Fibroblast of mammary gland (primary cell): ENCODE measurements around the gene ACOT12.

Experiments used
- DNase-seq: peaks from one replicate; pipeline ENCODE4 v3.0.0-alpha.2; 2010; ENCODE audit warnings: low read depth
- H3K4me3 ChIP-seq: 2 replicates; pipeline ENCODE4 v1.5.1; 2011; ENCODE audit warnings: low read depth, mild to moderate bottlenecking, low read length, moderate library complexity; ENCODE audit not compliant: control insufficient read depth
- TF ChIP-seq, protein P1 (sequence below): conservative IDR thresholded peaks from 2 replicates; pipeline ENCODE4 v1.5.1; 2011; ENCODE audit warnings: low read depth, low read length, inconsistent platforms; ENCODE audit not compliant: control insufficient read depth, insufficient read depth

The ACOT12 gene

DNA sequence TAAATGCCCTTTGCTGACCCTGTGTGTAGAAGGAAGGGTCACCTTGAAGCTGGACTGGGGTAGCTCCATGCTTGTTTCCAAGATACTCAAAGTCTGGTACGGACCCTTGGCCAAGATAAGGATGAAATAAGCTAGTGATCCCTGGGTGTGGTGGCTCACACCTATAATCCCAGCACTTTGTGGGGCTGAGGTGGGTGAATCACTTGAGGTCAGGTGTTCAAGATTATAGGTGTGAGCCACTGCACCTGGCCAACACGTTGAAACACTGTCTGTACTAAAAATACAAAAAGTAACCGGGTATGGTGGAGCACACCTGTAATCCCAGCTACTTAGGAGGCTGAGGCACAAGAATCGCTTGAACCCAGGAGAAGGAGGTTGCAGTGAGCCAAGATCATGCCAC, 33.3 kb downstream of the ACOT12 start:
- TF ChIP-seq, protein P1, sequence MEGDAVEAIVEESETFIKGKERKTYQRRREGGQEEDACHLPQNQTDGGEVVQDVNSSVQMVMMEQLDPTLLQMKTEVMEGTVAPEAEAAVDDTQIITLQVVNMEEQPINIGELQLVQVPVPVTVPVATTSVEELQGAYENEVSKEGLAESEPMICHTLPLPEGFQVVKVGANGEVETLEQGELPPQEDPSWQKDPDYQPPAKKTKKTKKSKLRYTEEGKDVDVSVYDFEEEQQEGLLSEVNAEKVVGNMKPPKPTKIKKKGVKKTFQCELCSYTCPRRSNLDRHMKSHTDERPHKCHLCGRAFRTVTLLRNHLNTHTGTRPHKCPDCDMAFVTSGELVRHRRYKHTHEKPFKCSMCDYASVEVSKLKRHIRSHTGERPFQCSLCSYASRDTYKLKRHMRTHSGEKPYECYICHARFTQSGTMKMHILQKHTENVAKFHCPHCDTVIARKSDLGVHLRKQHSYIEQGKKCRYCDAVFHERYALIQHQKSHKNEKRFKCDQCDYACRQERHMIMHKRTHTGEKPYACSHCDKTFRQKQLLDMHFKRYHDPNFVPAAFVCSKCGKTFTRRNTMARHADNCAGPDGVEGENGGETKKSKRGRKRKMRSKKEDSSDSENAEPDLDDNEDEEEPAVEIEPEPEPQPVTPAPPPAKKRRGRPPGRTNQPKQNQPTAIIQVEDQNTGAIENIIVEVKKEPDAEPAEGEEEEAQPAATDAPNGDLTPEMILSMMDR: no peak
- H3K4me3 ChIP-seq: no peak overlapping the region
- no peak for DNase-seq

DNA sequence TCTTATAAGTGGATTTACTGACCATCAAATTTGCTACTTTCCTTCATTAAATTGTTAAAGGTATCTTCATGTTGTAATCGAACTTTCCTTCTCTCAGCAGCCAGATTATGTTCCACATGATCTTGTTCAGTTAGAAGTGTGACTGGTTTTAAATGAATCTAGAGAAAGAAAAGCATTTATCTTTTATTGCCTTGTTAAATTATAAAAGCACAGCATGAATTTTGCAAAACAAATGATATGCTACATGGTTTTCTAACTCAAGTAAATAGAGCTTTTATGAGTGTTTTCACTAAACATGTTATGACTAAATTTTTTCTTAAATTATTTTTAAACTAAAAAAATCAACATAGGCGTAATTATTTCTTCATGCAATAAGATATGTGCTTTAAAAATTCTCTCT, 34.1 kb downstream of the ACOT12 start:
- TF ChIP-seq, protein P1: no peak
- no peak overlapping the region for H3K4me3 ChIP-seq
- DNase-seq: no peak

DNA sequence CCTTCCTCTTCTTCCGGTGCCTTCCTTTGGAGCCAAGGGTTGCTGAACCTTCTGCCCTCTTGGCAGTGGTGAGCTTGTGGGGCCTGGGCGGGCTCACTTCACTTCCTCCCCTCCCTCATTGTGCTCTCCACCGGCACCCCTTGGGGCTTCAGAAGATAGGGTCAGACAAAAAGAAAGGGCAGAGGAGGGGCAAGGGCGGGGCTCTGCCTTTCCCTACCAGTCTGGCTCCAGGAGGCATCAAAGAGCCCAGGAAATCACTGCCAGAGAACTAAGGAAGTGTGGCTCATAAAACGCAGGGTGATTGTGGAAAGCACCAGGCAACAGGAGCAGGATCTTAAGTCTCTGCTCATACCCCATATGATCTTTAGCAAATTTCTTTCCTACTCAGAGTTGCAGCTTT, 34.8 kb downstream of the ACOT12 start:
- no peak overlapping the region for H3K4me3 ChIP-seq
- DNase-seq: no peak
- TF ChIP-seq, protein P1: no peak

DNA sequence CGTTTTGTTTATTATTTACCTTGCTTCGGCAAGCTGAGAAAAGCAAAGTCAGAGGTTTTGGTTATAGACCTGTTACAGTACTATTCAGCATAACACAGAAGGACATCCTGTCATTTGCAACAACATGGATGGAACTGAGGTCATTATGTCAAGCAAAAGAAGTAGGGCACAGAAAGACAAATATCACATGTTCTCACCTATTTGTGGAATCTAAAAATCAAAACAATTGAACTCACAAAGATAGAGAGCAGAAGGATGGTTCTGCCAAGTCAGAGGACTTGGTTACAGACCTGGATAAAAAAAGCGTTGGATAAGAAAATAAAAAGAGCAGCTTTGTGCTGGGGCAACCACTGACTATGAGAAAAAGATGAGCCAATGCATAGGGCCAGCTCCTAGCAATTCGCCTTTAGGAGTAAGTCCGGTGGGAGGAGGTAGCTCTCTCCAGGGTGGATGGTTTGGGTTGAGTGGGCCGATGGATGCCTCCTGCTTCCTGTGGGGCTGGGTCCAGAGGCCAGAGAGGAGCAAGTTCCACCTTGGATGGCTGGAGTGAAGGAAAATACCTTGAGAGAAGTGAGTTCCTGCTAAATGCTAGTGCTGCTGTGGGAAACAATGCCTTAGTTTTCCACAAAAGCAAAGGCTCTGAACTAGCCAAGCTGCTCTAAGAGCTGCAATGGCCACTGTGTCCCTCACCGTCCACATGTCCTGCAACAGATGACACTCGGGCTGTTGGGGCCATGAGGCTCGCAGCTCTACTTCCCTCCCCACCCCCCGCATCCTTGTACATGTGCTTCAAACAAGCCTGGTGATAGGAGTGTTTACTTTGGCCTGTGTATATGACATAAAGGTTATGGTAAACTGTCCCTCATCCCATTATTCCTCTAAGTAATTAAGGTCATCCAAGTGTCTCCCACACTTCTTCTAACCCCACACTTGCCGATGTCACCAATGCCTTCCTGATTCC, 38.4 kb downstream of the ACOT12 start:
- TF ChIP-seq, protein P1: no peak
- no peak overlapping the region for H3K4me3 ChIP-seq
- DNase-seq: no peak

DNA sequence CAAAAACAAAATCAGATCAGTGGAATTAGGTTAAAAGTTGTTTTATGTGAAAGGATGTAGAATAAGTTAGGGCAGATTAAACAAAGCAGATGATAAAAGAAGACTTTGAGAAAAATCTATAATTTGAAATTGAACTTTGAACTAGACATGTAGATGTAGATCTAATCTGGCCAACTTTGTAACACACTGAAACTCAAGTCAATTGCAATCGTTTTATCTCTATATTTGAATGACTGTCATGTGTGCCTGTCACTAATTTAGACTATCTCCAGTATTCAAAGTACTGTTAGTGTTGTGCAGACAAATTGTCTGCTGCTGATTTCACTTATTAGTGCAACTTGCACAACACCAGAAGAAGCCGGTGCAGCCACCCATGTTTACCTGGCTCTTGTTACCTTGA, 39.8 kb downstream of the ACOT12 start:
- TF ChIP-seq, protein P1: no peak
- no peak overlapping the region for H3K4me3 ChIP-seq

DNA sequence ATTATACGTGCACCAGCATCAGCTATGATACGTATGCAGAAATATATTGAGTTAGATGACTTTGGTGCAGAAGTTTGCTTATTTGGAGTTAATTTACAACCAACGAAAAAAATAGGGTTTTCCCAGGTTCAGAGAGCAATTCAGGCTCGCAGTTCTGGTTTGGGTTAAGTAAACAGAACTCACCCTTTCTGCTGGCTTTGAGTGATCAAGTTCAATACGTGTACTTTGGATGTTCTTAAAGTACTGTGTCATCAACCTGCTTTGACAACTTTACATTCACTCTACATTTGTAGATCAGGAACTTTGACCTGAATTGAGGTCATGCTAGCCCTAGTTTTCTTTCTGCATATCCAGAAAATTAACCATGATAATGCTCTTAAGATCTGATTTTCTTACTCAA, 40.7 kb downstream of the ACOT12 start:
- TF ChIP-seq, protein P1: no peak
- no peak for DNase-seq
- H3K4me3 ChIP-seq: no peak overlapping the region

More for the DNA sequence above, 39.8 kb downstream of the ACOT12 start:
- no peak for DNase-seq
